ENCODE data around the gene DACT3.

Gene DACT3, protein sequence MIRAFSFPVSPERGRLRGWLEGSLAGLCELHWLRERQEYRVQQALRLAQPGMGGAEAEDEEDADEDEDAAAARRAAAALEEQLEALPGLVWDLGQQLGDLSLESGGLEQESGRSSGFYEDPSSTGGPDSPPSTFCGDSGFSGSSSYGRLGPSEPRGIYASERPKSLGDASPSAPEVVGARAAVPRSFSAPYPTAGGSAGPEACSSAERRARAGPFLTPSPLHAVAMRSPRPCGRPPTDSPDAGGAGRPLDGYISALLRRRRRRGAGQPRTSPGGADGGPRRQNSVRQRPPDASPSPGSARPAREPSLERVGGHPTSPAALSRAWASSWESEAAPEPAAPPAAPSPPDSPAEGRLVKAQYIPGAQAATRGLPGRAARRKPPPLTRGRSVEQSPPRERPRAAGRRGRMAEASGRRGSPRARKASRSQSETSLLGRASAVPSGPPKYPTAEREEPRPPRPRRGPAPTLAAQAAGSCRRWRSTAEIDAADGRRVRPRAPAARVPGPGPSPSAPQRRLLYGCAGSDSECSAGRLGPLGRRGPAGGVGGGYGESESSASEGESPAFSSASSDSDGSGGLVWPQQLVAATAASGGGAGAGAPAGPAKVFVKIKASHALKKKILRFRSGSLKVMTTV

GRCh38 chr19:46661020-46661731, at the start of gene DACT3:
Gene DACT3 (minus strand): TSS chr19:46661182. CDS start chr19:46661064, 118 bp downstream.
- peak; percentile 100 for DNase-seq

GRCh38 chr19:46710687-46711086, 49.7 kb upstream of the DACT3 start:
- DNase-seq: no peak

- DNase-seq: peak; percentile 92
These were observed 43.5 kb upstream of the DACT3 start for GRCh38 chr19:46704379-46705076.

- DNase-seq: no peak
These were observed 39.7 kb upstream of the DACT3 start for GRCh38 chr19:46700704-46701103.

DNA sequence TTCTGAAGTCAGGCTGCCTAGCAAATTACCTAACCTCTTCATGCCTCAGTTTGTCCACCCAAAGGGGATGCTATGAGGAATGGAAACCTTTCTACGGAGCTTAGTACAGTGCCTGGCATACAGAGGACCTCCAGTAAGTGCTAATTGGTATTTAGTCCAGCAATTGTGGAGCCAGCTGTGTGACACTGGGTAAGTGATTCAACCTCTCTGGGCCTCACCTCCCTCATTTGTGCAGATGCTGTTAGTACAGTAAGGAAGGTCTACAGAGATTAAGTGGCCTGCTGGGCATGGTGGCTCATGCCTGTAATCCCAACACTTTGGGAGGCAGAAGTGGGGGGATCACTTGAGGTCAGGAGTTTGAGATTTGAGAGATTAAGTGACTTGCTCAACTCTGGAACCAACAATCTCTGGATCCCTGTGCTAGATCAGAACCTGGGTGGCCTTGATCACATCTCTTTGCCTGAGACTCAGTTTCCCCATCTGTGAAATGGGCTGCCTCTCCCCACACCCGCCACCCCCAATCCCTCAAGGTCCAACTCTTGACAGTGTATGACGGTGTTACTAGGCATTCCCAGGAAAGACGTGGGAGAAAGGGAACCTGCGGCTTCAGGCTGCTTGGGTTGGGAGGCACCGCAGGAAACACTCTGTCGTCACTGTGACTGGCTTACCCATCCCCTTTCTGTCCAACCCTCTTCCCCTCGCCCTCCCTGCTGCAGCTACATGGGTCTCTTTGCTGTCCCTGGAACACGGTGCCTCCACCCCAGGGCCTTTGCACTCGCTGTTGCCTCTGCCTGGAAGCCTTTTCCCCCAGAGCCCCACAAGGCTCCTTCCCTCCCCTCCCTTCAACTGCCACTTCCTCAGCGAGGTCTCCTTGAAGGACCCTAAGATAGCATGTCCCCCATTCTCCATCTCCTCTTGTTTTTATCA, 37.7 kb upstream of the DACT3 start:
- no peak for DNase-seq

GRCh38 chr19:46697204-46697960, 36.4 kb upstream of the DACT3 start:
- no peak for DNase-seq

GRCh38 chr19:46696866-46697203, 35.9 kb upstream of the DACT3 start:
- no peak for DNase-seq

- DNase-seq: no peak
These were observed 35.1 kb upstream of the DACT3 start for GRCh38 chr19:46696052-46696451.

- DNase-seq: no peak
These were observed 32.8 kb upstream of the DACT3 start for GRCh38 chr19:46693760-46694159.

- DNase-seq: no peak
These were observed 32.1 kb upstream of the DACT3 start for GRCh38 chr19:46692918-46693722.

- no peak for DNase-seq
These were observed 31.0 kb upstream of the DACT3 start for GRCh38 chr19:46691948-46692347.

DNA sequence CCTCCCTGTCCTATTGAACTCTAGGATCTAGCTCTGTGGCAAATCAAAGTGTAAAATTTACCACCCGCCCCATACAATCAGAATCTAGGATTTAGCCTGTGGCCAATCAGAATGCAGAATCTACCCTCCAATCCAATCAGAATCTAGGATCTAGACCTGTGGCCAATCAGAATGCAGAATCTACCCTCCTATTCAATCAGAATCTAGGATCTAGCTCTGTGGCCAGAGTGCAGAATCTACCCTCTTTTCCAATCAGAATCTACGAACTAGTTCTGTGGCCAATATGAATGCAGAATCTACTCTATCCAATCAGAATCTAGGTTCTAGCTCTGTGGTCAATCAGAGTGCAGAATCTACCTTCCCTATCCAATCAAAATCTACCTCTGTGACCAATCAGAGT, 30.1 kb upstream of the DACT3 start:
- DNase-seq: no peak

- DNase-seq: no peak
These were observed 28.4 kb upstream of the DACT3 start for GRCh38 chr19:46689358-46689757.

- DNase-seq: no peak
These were observed 26.6 kb upstream of the DACT3 start for GRCh38 chr19:46687438-46688145.

GRCh38 chr19:46685189-46685588, 24.2 kb upstream of the DACT3 start:
- no peak for DNase-seq

DNA sequence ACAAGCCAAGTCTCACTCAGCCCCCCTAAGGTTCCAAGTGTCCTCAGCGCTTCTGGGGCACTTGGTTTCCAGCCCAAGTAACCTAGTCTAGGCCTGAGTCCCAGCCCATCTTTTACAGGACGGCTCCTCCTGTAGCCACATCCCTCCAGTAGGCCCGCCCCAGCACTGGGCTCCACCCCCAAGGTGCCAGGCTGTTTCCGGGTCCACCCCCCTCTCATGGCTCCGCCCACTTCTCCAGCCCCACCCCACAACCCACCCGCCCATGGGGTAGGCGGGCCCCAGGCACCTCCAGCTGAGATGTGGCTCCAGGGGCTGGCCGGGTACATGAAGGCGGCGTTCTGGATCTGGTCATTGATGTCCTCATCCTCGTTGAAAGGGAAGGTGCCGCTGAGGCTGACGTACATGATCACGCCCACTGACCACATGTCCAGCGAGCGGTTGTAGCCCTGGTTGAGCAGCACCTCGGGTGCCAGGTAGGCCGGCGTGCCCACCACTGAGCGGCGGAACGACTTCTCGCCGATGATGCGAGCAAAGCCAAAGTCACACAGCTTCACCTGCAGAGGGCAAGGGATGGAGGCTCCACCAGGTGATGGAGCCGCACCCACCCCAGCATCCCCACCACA, 17.2 kb upstream of the DACT3 start:
- peak; percentile 30 for DNase-seq

DNA sequence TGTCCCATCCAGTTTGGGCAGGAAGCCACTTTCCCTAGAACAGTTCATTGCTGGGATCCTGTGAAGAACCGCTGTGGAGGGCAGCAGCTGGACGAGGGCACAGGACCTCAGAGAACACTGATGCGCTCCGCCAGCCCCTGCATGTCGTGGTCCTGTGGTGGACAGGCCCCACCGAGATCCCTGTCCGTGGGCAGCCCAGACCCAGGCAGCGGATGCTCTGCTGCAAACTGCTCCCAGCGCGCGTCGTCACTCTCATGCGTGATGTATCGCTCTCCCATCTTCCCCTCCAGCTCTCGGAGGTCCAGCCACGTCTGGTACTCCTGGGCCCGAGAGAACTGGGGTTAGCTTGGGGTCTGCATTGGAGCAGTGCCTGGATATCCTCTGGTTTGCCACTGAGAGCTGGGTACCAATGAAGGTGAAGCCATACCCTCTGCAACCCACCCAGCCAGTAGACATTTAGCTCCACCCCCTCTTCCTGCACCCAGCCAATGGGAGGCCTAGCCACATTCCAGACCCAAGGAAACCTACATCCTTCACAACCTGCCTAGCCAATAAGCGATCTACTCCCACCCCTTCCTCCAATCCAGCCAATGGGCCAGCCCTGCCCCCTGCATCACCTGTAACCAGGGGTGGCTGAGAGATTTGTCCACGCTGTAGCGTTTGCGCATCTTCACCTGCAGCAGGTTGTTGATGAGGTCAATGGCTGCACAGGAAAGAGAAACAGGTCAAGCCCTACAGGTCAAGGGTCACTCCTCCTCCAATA, 13.6 kb upstream of the DACT3 start:
- no peak for DNase-seq

DNA sequence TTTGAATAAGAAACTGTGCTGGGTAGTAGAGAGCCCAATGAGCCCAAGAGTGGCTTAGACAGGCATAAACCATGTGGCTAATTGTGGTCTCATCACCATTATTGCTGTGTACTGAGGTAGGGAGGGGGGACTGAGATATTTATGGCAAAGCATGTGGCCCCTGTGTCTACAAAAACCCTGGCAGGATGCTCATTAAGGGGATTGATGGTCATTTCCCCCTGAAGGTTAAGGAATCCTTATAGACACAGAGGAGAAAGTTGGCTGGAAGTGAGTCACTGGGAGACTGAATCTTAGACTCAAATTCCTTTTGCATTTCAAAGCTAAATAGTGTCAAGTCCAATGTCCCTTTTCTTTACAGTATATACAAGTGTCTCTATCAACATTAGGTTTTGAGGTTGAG, 9.8 kb upstream of the DACT3 start:
- no peak for DNase-seq

GRCh38 chr19:46668662-46669061, 7.7 kb upstream of the DACT3 start:
- no peak for DNase-seq
